Liver (tissue), 9 donors: ENCODE data around the gene MCF2L2. TPM values are rescaled to one million over a fixed set of nuclear protein-coding genes. Genes with fewer than 3 reads are reported as not detected.

ENCODE experiments used
- DNase-seq: peaks from one replicate; pipeline ENCODE4 v3.0.0-alpha.2; 2017; ENCODE audit warnings: low spot score
- H3K27ac ChIP-seq, 2 donors: one replicate each; pipeline ENCODE4 v1.7.0; 2013; ENCODE audit warnings: inconsistent platforms in 2 of 2, low read length in 2 of 2, control low read depth in 1 of 2, low read depth in 1 of 2, mild to moderate bottlenecking in 1 of 2
- H3K27me3 ChIP-seq, 4 donors: one replicate each; pipeline versions ENCODE4 v1.6.1 to v1.7.0; 2013; ENCODE audit warnings: low read length in 3 of 4, inconsistent platforms in 1 of 4, mild to moderate bottlenecking in 1 of 4, moderate library complexity in 1 of 4; ENCODE audit not compliant: control insufficient read depth in 4 of 4, insufficient read depth in 4 of 4
- H3K36me3 ChIP-seq, 4 donors: one replicate each; pipeline versions ENCODE4 v1.6.1 to v1.7.0; 2013; ENCODE audit warnings: low read length in 3 of 4, mild to moderate bottlenecking in 3 of 4, low read depth in 1 of 4, moderate library complexity in 1 of 4; ENCODE audit not compliant: control insufficient read depth in 4 of 4, insufficient read depth in 3 of 4
- H3K4me1 ChIP-seq, 4 donors: one replicate each; pipeline versions ENCODE4 v1.6.1 to v1.7.0; 2013; ENCODE audit warnings: low read length in 3 of 4, mild to moderate bottlenecking in 3 of 4, moderate library complexity in 1 of 4; ENCODE audit not compliant: control insufficient read depth in 4 of 4, insufficient read depth in 4 of 4
- H3K4me3 ChIP-seq, 3 donors: one replicate each; pipeline versions ENCODE4 v1.6.1 to v1.7.0; 2013; ENCODE audit warnings: low read length in 3 of 3, control low read depth in 1 of 3, low read depth in 1 of 3, mild to moderate bottlenecking in 1 of 3
- H3K9ac ChIP-seq, 2 donors: one replicate each; pipeline ENCODE4 v1.7.0; 2013; ENCODE audit warnings: low read length in 2 of 2, mild to moderate bottlenecking in 2 of 2, moderate library complexity in 2 of 2, control low read depth in 1 of 2, low read depth in 1 of 2
- H3K9me3 ChIP-seq, 4 donors: one replicate each; pipeline versions ENCODE4 v1.6.1 to v1.7.0; 2013; ENCODE audit warnings: low read length in 3 of 4; ENCODE audit not compliant: control insufficient read depth in 4 of 4
- CTCF ChIP-seq: fragments of 150-350 bp; IDR thresholded peaks from 2 replicates; pipeline ENCODE4 v1.5.1; 2017; ENCODE audit warnings: improper control_type of control experiment, low read depth, low read length; ENCODE audit not compliant: missing input control
- EGR1 ChIP-seq, 2 donors: IDR thresholded peaks; 2 replicates each; pipeline ENCODE4 v1.6.1; 2016 to 2018; ENCODE audit warnings: antibody characterized with exemption in 2 of 2, low read depth in 2 of 2
- FOXA1 ChIP-seq: IDR thresholded peaks from 2 replicates; pipeline ENCODE4 v1.6.1; 2016; ENCODE audit warnings: antibody characterized with exemption
- FOXA2 ChIP-seq: IDR thresholded peaks from 2 replicates; pipeline ENCODE4 v1.6.1; 2016; ENCODE audit warnings: antibody characterized with exemption
- HNF4A ChIP-seq, 2 donors: conservative IDR thresholded peaks; 2 replicates each; pipeline ENCODE4 v1.6.1; 2016; ENCODE audit warnings: antibody characterized with exemption in 2 of 2, mild to moderate bottlenecking in 2 of 2
- JUND ChIP-seq, 2 donors: IDR thresholded peaks; 2 replicates each; pipeline ENCODE4 v1.6.1; 2016; ENCODE audit warnings: antibody characterized with exemption in 2 of 2
- MAX ChIP-seq: IDR thresholded peaks from 2 replicates; pipeline ENCODE4 v1.6.1; 2016; ENCODE audit warnings: antibody characterized with exemption
- REST ChIP-seq: IDR thresholded peaks from 2 replicates; pipeline ENCODE4 v1.6.1; 2016; ENCODE audit warnings: antibody characterized with exemption, mild to moderate bottlenecking
- RXRA ChIP-seq, 2 donors: IDR thresholded peaks; 2 replicates each; pipeline ENCODE4 v1.6.1; 2017 to 2018; ENCODE audit warnings: antibody characterized with exemption in 2 of 2, mild to moderate bottlenecking in 1 of 2
- SP1 ChIP-seq: IDR thresholded peaks from 2 replicates; pipeline ENCODE4 v1.6.1; 2018; ENCODE audit warnings: antibody characterized with exemption, mild to moderate bottlenecking
- ZBTB33 ChIP-seq: IDR thresholded peaks from 2 replicates; pipeline ENCODE4 v1.6.1; 2016; ENCODE audit warnings: antibody characterized with exemption
- WGBS: extraction: QIAGEN DNeasy Blood & Tissue Kit; methylation state at CpG from one replicate; pipeline ENCODE4 v1.1.7; 2013; 5-methylcytosine and 5-hydroxymethylcytosine counted together
- polyA plus RNA-seq, 2 donors: library from polyadenylated mRNA; stranded (reverse) in 1 of 2; unstranded in 1 of 2; fragments of 200-250 nt in 1 of 2; fragments of >200 nt in 1 of 2; fragmentation: Nextera tagmentation in 1 of 2; extraction: Ambion mirVana in 1 of 2; gene quantifications; one replicate each; pipeline versions ENCODE4 v1.2.1 to v1.2.3, GENCODE V29; 2013 to 2015
- total RNA-seq, 2 donors: library from RNA; depleted of rRNA; stranded (reverse); fragments of >200 nt; gene quantifications; one replicate each; pipeline ENCODE4 v1.2.3, GENCODE V29; 2014
- donor health status: healthy.
- donor health status: healthy.
- donor health status: healthy.
- donor health status: healthy.
- donor health status: healthy.

MCF2L2 gene
- total and polyA plus RNA-seq, 4 donors: 0.02 to 0.47 (median 0.17) TPM; not detected in 1

- no peak for TF ChIP-seq ZBTB33
- no peak for TF ChIP-seq CTCF
Observed at GRCh38 chr3:183261151-183261724, 167.2 kb downstream of the MCF2L2 start (continued).

GRCh38 chr3:183260167-183260904 lies 168.1 kb downstream of the MCF2L2 start:
- WGBS: 54% methylated on average over 7 of the region's 7 CpGs
- H3K27me3 ChIP-seq: no peaks in the 10 kb centered on the region
- no peak overlapping the region for H3K9ac ChIP-seq
- no peak overlapping the region for H3K27ac ChIP-seq
- no peak for DNase-seq
- TF ChIP-seq ZBTB33 (no peak), REST (no peak), FOXA2 (no peak)
- no peak overlapping the region for H3K4me3 ChIP-seq
- no peaks in the 10 kb centered on the region for H3K4me1 ChIP-seq
- H3K36me3 ChIP-seq: no peaks in the 10 kb centered on the region
- no peaks in the 10 kb centered on the region for H3K9me3 ChIP-seq

- Histone ChIP-seq H3K9me3 (no peaks in the 10 kb centered on the region), H3K36me3 (no peaks in the 10 kb centered on the region), H3K27me3 (no peaks in the 10 kb centered on the region), H3K4me1 (peaks cover 0 to under 1% (median 0%) of the 10 kb centered on the region in 4 donors), H3K4me3 (no peak overlapping the region), H3K27ac (no peak overlapping the region), H3K9ac (no peak overlapping the region)
- DNase-seq: no peak
- 75% methylated on average over 2 of the region's 2 CpGs for WGBS
- no peak for TF ChIP-seq ZBTB33
- no peak for TF ChIP-seq FOXA2
- no peak for TF ChIP-seq MAX
- TF ChIP-seq EGR1 (IDR thresholded peaks at IDR 0.05; ENCODE audit: low read depth in 2 of 2): no peak
- TF ChIP-seq REST: no peak
- TF ChIP-seq SP1: no peak
- TF ChIP-seq FOXA1: no peak
- no peak for TF ChIP-seq JUND (IDR thresholded peaks at IDR 0.05)
- TF ChIP-seq HNF4A (conservative IDR thresholded peaks at IDR 0.05): no peak
- TF ChIP-seq RXRA (IDR thresholded peaks at IDR 0.05): no peak
Observed at GRCh38 chr3:183259621-183260020, 168.8 kb downstream of the MCF2L2 start.
